HG02798 (cell line): ENCODE data around the gene SPATA31C1.
"Not testable (repeated sequence)": the region's sequence is repeated elsewhere in the genome, so short reads cannot be mapped to it uniquely, and the experiment has no call there.

Experiments
- ATAC-seq: cut with Tn5 transposase; IDR thresholded peaks from one replicate; pipeline ENCODE4 v1.9.1; 2021; ENCODE audit warnings: mild to moderate bottlenecking; ENCODE audit not compliant: unreplicated experiment, poor library complexity

The SPATA31C1 gene

GRCh38 chr9:87929152-87929551 lies 11.4 kb downstream of the SPATA31C1 start:
- ATAC-seq: not testable (repeated sequence)

DNA sequence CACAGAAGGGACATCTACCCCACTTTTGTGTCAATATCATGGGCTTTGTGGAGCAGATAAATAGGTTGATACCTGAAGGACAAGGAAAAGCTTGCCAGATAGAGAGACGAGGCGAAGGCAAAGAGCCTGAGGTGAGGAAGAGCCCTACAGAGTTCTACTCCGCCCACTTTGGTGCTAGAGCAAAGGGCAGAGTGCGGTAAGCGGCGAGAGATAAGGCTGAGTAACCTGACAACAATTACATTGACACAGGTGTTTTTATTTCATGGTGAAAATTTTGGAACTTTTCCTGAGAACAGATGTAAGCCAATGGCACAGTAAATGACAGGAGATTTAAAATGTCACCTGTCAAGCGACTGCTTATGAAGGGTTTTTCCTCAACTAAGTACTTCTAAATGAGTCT lies 16.7 kb downstream of the SPATA31C1 start:
- not testable (repeated sequence) for ATAC-seq

GRCh38 chr9:87937352-87937751 lies 19.6 kb downstream of the SPATA31C1 start:
- ATAC-seq: not testable (repeated sequence)

GRCh38 chr9:87937918-87938317 lies 20.2 kb downstream of the SPATA31C1 start:
- ATAC-seq: not testable (repeated sequence)

DNA sequence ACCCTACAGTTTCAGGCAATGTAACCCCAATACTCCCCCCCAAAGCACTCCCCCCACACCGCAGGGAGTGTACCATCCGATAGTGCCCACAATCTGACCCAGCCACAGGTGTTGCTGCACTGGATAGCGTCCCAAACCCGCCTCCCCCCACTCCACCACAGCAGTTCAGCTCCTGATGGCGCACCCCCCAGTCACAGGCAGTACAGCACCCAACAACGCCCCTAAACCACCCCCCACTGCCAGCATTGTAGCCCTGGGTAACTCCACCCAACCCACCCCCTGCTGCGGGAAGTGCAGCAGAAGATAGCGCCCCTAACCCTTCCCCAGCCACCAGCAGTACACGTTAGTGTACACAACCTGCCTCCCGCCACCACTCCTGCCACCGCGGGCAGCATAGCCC lies 20.6 kb downstream of the SPATA31C1 start:
- not testable (repeated sequence) for ATAC-seq

GRCh38 chr9:87939096-87939495 lies 21.3 kb downstream of the SPATA31C1 start:
- not testable (repeated sequence) for ATAC-seq

DNA sequence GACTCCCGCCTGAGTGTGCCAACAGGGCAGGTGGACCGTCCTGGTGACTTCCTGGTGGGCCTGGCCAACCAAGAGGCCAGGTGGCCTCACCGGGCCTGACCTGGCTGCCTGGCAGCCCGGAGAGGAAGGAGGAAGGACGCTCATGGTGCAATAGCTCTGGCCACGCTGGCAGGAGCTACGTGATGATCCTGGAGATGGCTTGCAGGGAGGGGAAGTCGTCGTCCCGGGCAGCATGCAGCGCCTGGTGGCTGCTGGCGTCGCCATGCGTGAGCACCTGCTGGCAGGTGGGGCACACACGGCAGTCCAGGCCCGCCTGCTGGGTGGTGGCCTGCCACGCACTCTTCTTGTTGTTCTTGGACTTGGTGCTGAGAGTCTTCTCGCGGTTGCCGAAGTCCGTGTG lies 26.3 kb downstream of the SPATA31C1 start:
- ATAC-seq: no peak

GRCh38 chr9:87944682-87945081 lies 26.9 kb downstream of the SPATA31C1 start:
- ATAC-seq: no peak

DNA sequence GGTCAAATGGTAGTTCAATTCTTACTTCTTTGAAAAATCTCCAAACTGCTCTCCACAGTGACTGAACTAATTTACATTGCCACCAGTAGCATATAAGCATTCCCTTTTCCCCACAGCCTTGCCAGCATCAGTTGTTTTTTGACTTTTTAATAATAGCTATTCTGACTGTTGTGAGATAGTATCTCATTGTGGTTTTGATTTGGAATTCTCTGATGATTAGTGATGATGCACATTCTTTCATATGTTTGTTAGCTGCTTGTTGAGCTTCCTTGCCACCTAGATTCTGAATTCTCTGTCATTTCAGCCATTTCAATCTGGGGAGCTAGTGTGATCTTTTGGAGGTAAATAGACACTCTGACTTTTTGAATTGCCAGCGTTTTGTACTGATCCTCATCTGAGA lies 32.5 kb downstream of the SPATA31C1 start:
- no peak for ATAC-seq

DNA sequence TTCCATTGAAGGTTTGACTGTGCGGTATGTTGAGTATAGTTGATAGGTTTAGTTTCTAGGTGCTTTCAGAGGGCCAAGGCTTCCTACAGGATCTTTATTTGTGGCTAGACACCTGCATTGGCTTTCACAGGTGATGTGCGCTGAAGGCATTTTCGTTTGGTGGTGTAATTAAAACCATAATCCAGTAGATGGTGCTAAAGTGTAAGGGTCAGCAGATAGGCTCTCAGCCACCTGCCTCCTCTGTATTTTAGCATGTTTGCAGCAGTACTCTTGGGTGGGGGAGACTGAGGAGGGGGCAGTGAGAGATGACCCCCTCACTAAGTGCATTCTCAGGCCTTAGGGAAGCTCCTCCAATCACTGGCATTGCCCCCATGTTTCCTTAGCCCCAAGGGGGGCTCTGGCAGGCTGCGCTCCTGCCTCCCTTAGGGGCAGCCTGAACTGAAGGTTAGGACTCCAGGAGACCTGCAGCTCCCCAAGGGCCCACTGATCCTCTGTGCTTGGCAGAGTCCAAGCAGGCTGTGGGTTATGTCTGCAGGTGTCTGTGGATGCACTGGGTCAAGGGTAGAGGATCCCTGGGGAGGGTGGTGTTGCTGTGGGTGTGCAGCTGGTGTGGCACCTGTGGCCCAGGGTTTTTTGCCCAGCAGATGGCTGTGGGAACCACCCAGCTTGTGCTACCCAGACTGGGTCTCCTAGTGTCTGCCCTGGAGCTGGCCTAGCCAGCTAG lies 33.2 kb downstream of the SPATA31C1 start:
- no peak for ATAC-seq

DNA sequence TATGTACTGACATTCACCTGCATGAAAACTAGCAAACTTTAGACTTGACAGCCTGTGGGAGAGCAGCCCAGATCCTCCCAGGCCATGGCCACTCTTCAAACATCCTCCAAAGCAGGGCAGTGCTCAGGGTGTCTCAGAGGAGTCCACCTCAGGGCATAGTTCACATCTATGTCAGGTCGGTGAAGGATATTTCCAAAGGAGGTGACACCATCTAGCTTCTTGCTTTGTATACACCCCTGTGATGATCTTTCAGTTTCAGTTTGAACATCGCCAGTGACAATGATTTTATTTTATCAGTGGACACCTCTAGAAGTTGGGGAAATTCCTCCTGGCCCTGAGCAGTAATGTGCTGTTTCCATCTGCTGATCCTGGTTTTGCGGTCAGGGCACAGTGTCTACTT lies 36.5 kb downstream of the SPATA31C1 start:
- no peak for ATAC-seq

DNA sequence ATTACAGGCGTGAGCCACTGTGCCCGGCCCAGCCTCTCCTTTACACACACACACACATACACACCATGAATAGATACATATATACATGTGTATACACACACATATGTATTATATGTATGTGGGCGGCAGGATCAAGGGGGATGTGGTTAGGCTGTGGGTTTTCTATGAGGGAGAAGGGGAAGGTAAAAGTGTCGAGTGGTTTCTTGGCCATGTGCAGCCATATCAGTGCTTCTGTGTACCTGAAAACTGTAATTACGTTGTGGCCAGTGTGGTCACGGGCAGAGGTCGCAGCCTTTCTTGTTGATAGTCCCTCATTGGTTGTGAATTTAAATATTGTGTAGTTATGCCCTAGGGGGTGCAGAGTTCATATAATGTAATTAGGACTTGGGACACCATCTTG lies 40.1 kb downstream of the SPATA31C1 start:
- ATAC-seq: no peak

GRCh38 chr9:87958591-87958990 lies 40.8 kb downstream of the SPATA31C1 start:
- no peak for ATAC-seq

- ATAC-seq: no peak
These were observed 42.3 kb downstream of the SPATA31C1 start for GRCh38 chr9:87959916-87960581.

- no peak for ATAC-seq
These were observed 46.0 kb downstream of the SPATA31C1 start for GRCh38 chr9:87963770-87964169.

DNA sequence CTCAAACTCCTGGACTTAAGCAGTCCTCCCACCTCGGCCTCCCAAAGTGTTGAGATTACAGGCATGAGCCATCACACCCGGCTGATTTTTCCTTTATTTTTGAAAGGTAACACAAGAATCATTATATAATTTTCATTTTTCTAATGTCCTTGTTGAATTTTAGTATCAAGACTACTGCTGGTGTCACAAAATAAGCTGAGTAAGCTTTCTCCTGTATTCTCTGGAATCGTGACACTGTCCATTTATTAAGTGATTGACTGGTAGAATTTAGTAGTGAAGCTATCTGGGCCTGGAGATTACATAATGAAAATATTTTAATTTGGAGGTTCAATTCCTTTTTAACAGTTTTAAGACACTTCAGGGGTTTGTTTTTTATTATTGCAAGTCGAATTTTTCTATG lies 47.1 kb downstream of the SPATA31C1 start:
- ATAC-seq: no peak

- no peak for ATAC-seq
These were observed 50.4 kb downstream of the SPATA31C1 start for GRCh38 chr9:87968155-87968554.

GRCh38 chr9:87970602-87971001 lies 52.8 kb downstream of the SPATA31C1 start:
- no peak for ATAC-seq

- no peak for ATAC-seq
These were observed 55.4 kb downstream of the SPATA31C1 start for GRCh38 chr9:87973122-87973521.
